Pancreas (tissue), 10 donors: ENCODE data around the gene IER3. TPM values are rescaled to one million over a fixed set of nuclear protein-coding genes. Genes with fewer than 3 reads are reported as not detected.

Experiments
- ATAC-seq, 4 donors: fragments of 200-7000 bp; cut with Tn5 transposase; one replicate each; pipeline versions ENCODE4 v1.8.0 to v1.9.1; 2020; ENCODE audit warnings: mild to moderate bottlenecking in 4 of 4, moderate library complexity in 4 of 4
- DNase-seq, 6 donors: peaks; one replicate each; pipeline ENCODE4 v3.0.0-alpha.2; 2020
- FAIRE-seq: peaks from 2 replicates; lab custom pipeline; 2012; peaks lifted over from hg19 to GRCh38; lab: Jason Lieb, UNC
- H3K27ac ChIP-seq, 4 donors: fragments of 200-600 bp; sonication (generic); 1 replicate in 3 of 4; 2 replicates in 1 of 4; pipeline versions ENCODE4 v1.5.0 to v1.8.0; 2020
- H3K27me3 ChIP-seq, 4 donors: fragments of 200-600 bp; one replicate each; pipeline ENCODE4 v1.8.0; 2021
- H3K36me3 ChIP-seq, 3 donors: fragments of 200-600 bp; sonication (generic) in 1 of 3; one replicate each; pipeline versions ENCODE4 v1.5.0 to v1.8.0; 2020 to 2021
- H3K4me1 ChIP-seq, 3 donors: fragments of 200-600 bp; one replicate each; pipeline ENCODE4 v1.8.0; 2021
- H3K4me3 ChIP-seq, 4 donors: fragments of 200-600 bp; sonication (generic) in 2 of 4; one replicate each; pipeline versions ENCODE4 v1.5.0 to v1.8.0; 2020 to 2021
- H3K9me3 ChIP-seq, 4 donors: fragments of 200-600 bp; one replicate each; pipeline ENCODE4 v1.8.0; 2021
- CTCF ChIP-seq, 4 donors: fragments of 200-600 bp; sonication (generic) in 3 of 4; IDR thresholded peaks; one replicate each; pipeline versions ENCODE4 v1.5.0 to v1.8.0; 2021; ENCODE audit warnings: antibody characterized with exemption in 4 of 4
- WGBS, 2 donors: extraction: QIAGEN DNeasy Blood & Tissue Kit; methylation state at CpG; one replicate each; pipeline ENCODE4 v1.1.7; 2013; 5-methylcytosine and 5-hydroxymethylcytosine counted together
- intact Hi-C, 3 donors: fragments of 100-400 bp; cut with DNase I; formaldehyde crosslinking; loops; one replicate each; pipeline versions ENCODE4 v1.11.1 to v1.14.2; 2022
- polyA plus RNA-seq, 2 donors: library from polyadenylated mRNA; stranded (reverse); fragments of 200-250 nt; gene quantifications; one replicate each; pipeline ENCODE4 v1.2.3, GENCODE V29; 2013
- total RNA-seq, 6 donors: library from RNA; stranded (reverse); fragmentation: NEBNext Ultra II Directional in 4 of 6; extraction: Animal tissue kit (Norgen Biotek cat#: 25700) in 4 of 6; gene quantifications; one replicate each; pipeline versions ENCODE4 v1.2.1 to v1.2.4, GENCODE V29; 2021 to 2023
- donor health status: healthy with polysubstance abuse.
- donor health status: DM: no; HTN: no; CAD: no; lungs with moderate emphysema.
- donor health status: DM: no; HTN: no; CAD: no.
- donor health status: control.
- donor health status: control.
- donor health status: Bipolar disorder and iron deficiency.
- donor health status: DM: yes; HTN: yes; CAD: no.
- donor health status: DM: no; HTN: no; CAD: no.
- donor health status: DM: no; HTN: no; CAD: no.
- donor health status: DM: yes; HTN: yes; CAD: no.

Gene IER3
- total and polyA plus RNA-seq, 8 donors = 23.0 to 174 (median 48.8) TPM

- Histone ChIP-seq H3K27me3 (no peaks in the 10 kb centered on the region), H3K4me1 (peaks cover 0 to 11% (median 5%) of the 10 kb centered on the region in 3 donors), H3K27ac (no peak overlapping the region), H3K9me3 (no peaks in the 10 kb centered on the region), H3K4me3 (no peak overlapping the region), H3K36me3 (peaks cover 0 to 23% (median 5%) of the 10 kb centered on the region in 3 donors)
- intact Hi-C loops = no loop called here
- ATAC-seq = no peak
- 81 to 88% methylated on average over 1 of the region's 1 CpG for WGBS, 2 donors
- TF ChIP-seq CTCF (IDR thresholded peaks at IDR 0.05) = no peak
- FAIRE-seq = no peak
- no peak for DNase-seq
Measured at GRCh38 chr6:30711758-30712380, 32.5 kb downstream of the IER3 start.

- WGBS, 2 donors = 93 to 94% methylated on average over 2 of the region's 2 CpGs
- DNase-seq (peak in 1 of 6 donors; percentile 7), FAIRE-seq (no peak), ATAC-seq (peak; percentile 60 to 80 (median 68))
- Histone ChIP-seq H3K4me1 (peaks cover 0 to 12% (median 5%) of the 10 kb centered on the region in 3 donors), H3K27me3 (no peaks in the 10 kb centered on the region), H3K9me3 (no peaks in the 10 kb centered on the region), H3K4me3 (no peak overlapping the region), H3K27ac (peak overlapping the region; percentile 11 to 58 (median 52)), H3K36me3 (peaks cover 0 to 23% (median under 1%) of the 10 kb centered on the region in 3 donors)
- intact Hi-C loops = no loop called here
- no peak for TF ChIP-seq CTCF (IDR thresholded peaks at IDR 0.05)
Measured at GRCh38 chr6:30709101-30709868, 35.1 kb downstream of the IER3 start.

GRCh38 chr6:30707281-30707850 lies 37.0 kb downstream of the IER3 start:
- Histone ChIP-seq H3K36me3 (peaks cover 0 to 10% (median 0%) of the 10 kb centered on the region in 3 donors), H3K4me3 (no peak overlapping the region), H3K27ac (peak overlapping the region; percentile 7 to 46 (median 32)), H3K4me1 (peaks cover 0 to 12% (median 5%) of the 10 kb centered on the region in 3 donors), H3K27me3 (no peaks in the 10 kb centered on the region), H3K9me3 (no peaks in the 10 kb centered on the region)
- intact Hi-C loops = no loop called here
- no peak for TF ChIP-seq CTCF (IDR thresholded peaks at IDR 0.05)
- FAIRE-seq (no peak), DNase-seq (peak in 3 of 6 donors; percentile 32 to 53 (median 44)), ATAC-seq (peak in 3 of 4 donors; percentile 64 to 79 (median 72))
- 57 to 61% methylated on average over 6 of the region's 6 CpGs for WGBS, 2 donors

GRCh38 chr6:30705620-30706019 lies 38.7 kb downstream of the IER3 start:
- H3K27me3 ChIP-seq = no peaks in the 10 kb centered on the region
- 90 to 94% methylated on average over 4 of the region's 4 CpGs for WGBS, 2 donors
- peaks cover 0 to 1% (median 0%) of the 10 kb centered on the region in 3 donors for H3K36me3 ChIP-seq
- no peak for ATAC-seq
- intact Hi-C loops = no loop called here
- H3K27ac ChIP-seq = no peak overlapping the region
- H3K4me3 ChIP-seq = no peak overlapping the region
- peak in 2 of 6 donors; percentile 6 to 26 for DNase-seq
- no peak for FAIRE-seq
- TF ChIP-seq CTCF (IDR thresholded peaks at IDR 0.05) = no peak
- H3K4me1 ChIP-seq = peaks cover 0 to 12% (median 5%) of the 10 kb centered on the region in 3 donors
- H3K9me3 ChIP-seq = no peaks in the 10 kb centered on the region
